Esophagus muscularis mucosa (tissue), 3 donors: ENCODE measurements around the gene PLA2G4D.

Experiments used
- EP300 ChIP-seq: sonication (generic); formaldehyde crosslinking; IDR thresholded peaks from one replicate; pipeline ENCODE4 v1.6.1; 2017; ENCODE audit warnings: antibody characterized with exemption
- POLR2AphosphoS5 ChIP-seq, 2 donors: sonication (generic); formaldehyde crosslinking; IDR thresholded peaks; one replicate each; pipeline ENCODE4 v1.6.1; 2017; ENCODE audit warnings: antibody characterized with exemption in 2 of 2

- no peak for TF ChIP-seq POLR2AphosphoS5 (IDR thresholded peaks at IDR 0.05)
- no peak for TF ChIP-seq EP300
Measured at GRCh38 chr15:42027521-42027920, 66.8 kb downstream of the PLA2G4D start.
